A549 (cell line): Measurements from ENCODE around the gene B3GAT3.

Source experiments
- CBX2 ChIP-seq: fragments of 200-600 bp; sonication (generic); IDR thresholded peaks from 2 replicates; pipeline ENCODE4 v1.6.1; 2016; ENCODE audit warnings: low read depth, mild to moderate bottlenecking, borderline replicate concordance
- CHD2 ChIP-seq: fragments of 150-350 bp; IDR thresholded peaks from 2 replicates; pipeline ENCODE4 v1.6.1; 2014; ENCODE audit warnings: low read length; ENCODE audit not compliant: partially characterized antibody
- GATA3 ChIP-seq: IDR thresholded peaks from 2 replicates; pipeline ENCODE4 v1.6.1; 2012; ENCODE audit warnings: borderline replicate concordance
- HDAC2 ChIP-seq: fragments of 200-600 bp; sonication (generic); IDR thresholded peaks from 2 replicates; pipeline ENCODE4 v1.6.1; 2016
- HOXB13 ChIP-seq: fragments of 250-450 bp; sonication (Bioruptor Pico); IDR thresholded peaks from 2 replicates; pipeline ENCODE4 v1.5.0; 2020; ENCODE audit warnings: low read depth, mild to moderate bottlenecking, moderate library complexity
- MAFK ChIP-seq: fragments of 450-650 bp; IDR thresholded peaks from 2 replicates; pipeline ENCODE4 v1.6.1; 2014; ENCODE audit not compliant: partially characterized antibody
- MYC ChIP-seq: IDR thresholded peaks from 2 replicates; pipeline ENCODE4 v1.6.1; 2012; ENCODE audit warnings: mild to moderate bottlenecking, inconsistent platforms, low read length, improper control_type of control experiment, borderline replicate concordance
- POLR2A ChIP-seq: IDR thresholded peaks from 2 replicates; pipeline ENCODE4 v1.6.1; 2012; ENCODE audit warnings: mild to moderate bottlenecking, low read length
- RFX5 ChIP-seq: fragments of 450-650 bp; IDR thresholded peaks from 2 replicates; pipeline ENCODE4 v1.7.1; 2014; ENCODE audit warnings: antibody characterized with exemption, mild to moderate bottlenecking, moderate library complexity
- TFCP2L1 ChIP-seq: fragments of 250-450 bp; sonication (Bioruptor Pico); IDR thresholded peaks from 2 replicates; pipeline ENCODE4 v1.5.0; 2021; ENCODE audit warnings: mild to moderate bottlenecking
- TF ChIP-seq, protein P1 (sequence below): fragments of >200 bp; sonication (Bioruptor Twin); formaldehyde crosslinking; IDR thresholded peaks from 3 replicates; pipeline ENCODE4 v1.5.1; 2016
- TF ChIP-seq, protein P2 (sequence below): IDR thresholded peaks from 2 replicates; pipeline ENCODE4 v1.6.1; 2012

DNA sequence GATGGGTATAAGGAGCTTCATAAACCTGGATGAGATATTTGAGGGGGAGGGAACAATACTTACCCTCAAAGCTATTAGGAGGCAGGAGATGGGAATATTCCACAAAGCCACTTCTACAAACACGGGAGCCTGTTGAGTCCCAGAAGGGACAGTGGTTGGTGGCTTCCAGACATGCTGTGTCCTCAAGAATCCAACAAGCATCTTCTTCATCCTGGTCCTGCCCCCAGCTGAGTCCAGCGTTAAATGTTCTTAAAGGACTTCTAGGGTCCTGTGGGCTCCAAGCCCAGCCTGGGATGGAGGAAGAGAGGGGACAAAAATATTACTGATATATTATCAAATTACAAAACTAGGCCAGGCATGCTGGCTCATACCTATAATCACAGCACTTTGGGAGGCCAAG lies 45.7 kb upstream of the B3GAT3 start:
- TF ChIP-seq POLR2A (peak; percentile 4; the same call in 1 of the 2 replicates), CBX2 (no peak), GATA3 (peak; percentile 15; the same call in 1 of the 2 replicates), MAFK (no peak), TFCP2L1 (CRISPR knock-in tag) (no peak), CHD2 (no peak), MYC (no peak), HOXB13 (CRISPR knock-in tag) (no peak), RFX5 (no peak), HDAC2 (no peak)
- TF ChIP-seq, protein P1, sequence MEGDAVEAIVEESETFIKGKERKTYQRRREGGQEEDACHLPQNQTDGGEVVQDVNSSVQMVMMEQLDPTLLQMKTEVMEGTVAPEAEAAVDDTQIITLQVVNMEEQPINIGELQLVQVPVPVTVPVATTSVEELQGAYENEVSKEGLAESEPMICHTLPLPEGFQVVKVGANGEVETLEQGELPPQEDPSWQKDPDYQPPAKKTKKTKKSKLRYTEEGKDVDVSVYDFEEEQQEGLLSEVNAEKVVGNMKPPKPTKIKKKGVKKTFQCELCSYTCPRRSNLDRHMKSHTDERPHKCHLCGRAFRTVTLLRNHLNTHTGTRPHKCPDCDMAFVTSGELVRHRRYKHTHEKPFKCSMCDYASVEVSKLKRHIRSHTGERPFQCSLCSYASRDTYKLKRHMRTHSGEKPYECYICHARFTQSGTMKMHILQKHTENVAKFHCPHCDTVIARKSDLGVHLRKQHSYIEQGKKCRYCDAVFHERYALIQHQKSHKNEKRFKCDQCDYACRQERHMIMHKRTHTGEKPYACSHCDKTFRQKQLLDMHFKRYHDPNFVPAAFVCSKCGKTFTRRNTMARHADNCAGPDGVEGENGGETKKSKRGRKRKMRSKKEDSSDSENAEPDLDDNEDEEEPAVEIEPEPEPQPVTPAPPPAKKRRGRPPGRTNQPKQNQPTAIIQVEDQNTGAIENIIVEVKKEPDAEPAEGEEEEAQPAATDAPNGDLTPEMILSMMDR, result no peak
- TF ChIP-seq, protein P2, sequence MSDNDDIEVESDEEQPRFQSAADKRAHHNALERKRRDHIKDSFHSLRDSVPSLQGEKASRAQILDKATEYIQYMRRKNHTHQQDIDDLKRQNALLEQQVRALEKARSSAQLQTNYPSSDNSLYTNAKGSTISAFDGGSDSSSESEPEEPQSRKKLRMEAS, result no peak
